ENCODE measurements around the gene MLLT6. TPM values are rescaled to one million over a fixed set of nuclear protein-coding genes. Genes with fewer than 3 reads are reported as not detected.

Gene MLLT6
- total RNA-seq, 1 experiment from 2014 or later: 35.5 TPM

- H3K4me3 ChIP-seq: no peak overlapping the region
- peaks cover 64% of the 10 kb centered on the region for H3K36me3 ChIP-seq
- peak; percentile 61 to 71 for DNase-seq
- H3K9me3 ChIP-seq (replicated peaks): no peaks in the 10 kb centered on the region
- peaks cover 13% of the 10 kb centered on the region for H3K4me1 ChIP-seq
- H3K27ac ChIP-seq: peak overlapping the region; percentile 54
- no peaks in the 10 kb centered on the region for H3K27me3 ChIP-seq
These were observed 56.5 kb downstream of the MLLT6 start for GRCh38 chr17:38761612-38762011.

DNA sequence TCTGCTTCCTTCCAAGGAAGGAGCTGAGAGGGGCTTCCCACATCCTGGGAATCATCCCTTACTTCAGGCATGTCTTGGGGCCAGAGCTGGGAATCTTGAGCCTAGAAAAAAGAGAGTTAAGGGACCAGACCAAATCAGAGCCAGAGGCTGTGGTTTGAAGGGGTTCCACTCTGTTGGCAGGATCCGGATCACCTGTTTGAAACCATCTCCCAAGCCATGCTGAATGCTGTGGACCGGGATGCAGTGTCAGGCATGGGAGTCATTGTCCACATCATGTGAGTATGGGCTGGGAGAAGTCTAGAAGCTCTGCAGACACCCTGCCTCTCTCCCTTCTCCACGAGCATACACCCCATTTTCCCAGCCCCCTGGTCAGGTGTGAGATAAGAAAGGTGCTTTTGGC, 57.2 kb downstream of the MLLT6 start:
- Histone ChIP-seq H3K27me3 (no peaks in the 10 kb centered on the region), H3K36me3 (peaks cover 63% of the 10 kb centered on the region), H3K4me1 (peaks cover 13% of the 10 kb centered on the region), H3K4me3 (no peak overlapping the region), H3K9me3 (replicated peaks) (no peaks in the 10 kb centered on the region), H3K27ac (peak overlapping the region; percentile 54)
- DNase-seq: peak; percentile 28 to 62

GRCh38 chr17:38766341-38766740, 61.3 kb downstream of the MLLT6 start:
- peaks cover 57% of the 10 kb centered on the region for H3K36me3 ChIP-seq
- H3K27ac ChIP-seq: no peak overlapping the region
- no peak overlapping the region for H3K4me3 ChIP-seq
- no peak for DNase-seq
- no peaks in the 10 kb centered on the region for H3K27me3 ChIP-seq
- no peaks in the 10 kb centered on the region for H3K9me3 ChIP-seq (replicated peaks)
- peaks cover 13% of the 10 kb centered on the region for H3K4me1 ChIP-seq

DNA sequence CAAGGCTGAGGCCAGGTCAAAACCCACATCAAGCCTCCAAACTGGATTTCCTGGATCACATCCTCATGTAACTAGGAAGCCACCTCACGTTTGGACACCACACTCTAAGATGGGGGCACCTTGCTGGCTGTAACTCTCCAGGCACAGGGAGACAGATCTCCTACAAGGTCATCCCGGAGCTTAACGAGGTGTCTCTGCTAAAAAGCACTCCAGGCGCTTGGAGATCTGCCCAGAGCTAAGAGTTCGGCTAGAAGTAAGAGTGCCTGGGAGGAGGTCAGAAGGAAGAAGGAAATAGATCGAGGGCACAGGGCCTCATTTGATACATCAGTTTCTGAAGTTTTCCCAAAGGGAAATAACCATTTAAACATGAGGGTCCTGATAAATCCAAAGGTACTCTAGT, 63.3 kb downstream of the MLLT6 start:
- Histone ChIP-seq H3K27ac (no peak overlapping the region), H3K36me3 (peaks cover 50% of the 10 kb centered on the region), H3K9me3 (replicated peaks) (no peaks in the 10 kb centered on the region), H3K27me3 (no peaks in the 10 kb centered on the region), H3K4me3 (no peak overlapping the region), H3K4me1 (no peaks in the 10 kb centered on the region)
- DNase-seq: no peak

DNA sequence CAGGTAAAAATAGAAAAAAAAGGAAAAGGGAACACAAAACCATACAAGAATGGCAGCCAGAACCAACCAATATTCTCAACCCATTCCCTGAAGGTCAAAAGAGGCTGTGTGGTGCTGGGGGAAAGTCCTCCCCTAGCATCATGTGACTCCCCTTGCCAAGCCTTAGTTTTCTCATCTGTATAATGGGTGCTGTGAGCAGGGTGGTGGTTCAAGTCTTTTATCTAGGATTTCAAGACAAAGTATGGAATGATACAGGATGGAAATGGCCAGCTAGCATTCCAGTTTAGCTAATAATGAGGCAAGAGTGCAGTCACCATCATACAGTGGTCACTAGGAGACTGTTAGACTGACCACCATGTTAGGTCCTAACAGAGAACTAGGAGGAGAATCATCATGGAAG, 68.2 kb downstream of the MLLT6 start:
- Histone ChIP-seq H3K27ac (no peak overlapping the region), H3K36me3 (peaks cover 66% of the 10 kb centered on the region)

GRCh38 chr17:38777641-38778250, 72.7 kb downstream of the MLLT6 start:
- no peak for DNase-seq
- Histone ChIP-seq H3K36me3 (peaks cover 69% of the 10 kb centered on the region), H3K27me3 (no peaks in the 10 kb centered on the region), H3K4me3 (no peak overlapping the region), H3K4me1 (no peaks in the 10 kb centered on the region), H3K27ac (no peak overlapping the region), H3K9me3 (replicated peaks) (no peaks in the 10 kb centered on the region)

More for the DNA sequence above, 68.2 kb downstream of the MLLT6 start:
- Histone ChIP-seq H3K4me3 (no peak overlapping the region), H3K4me1 (no peaks in the 10 kb centered on the region), H3K27me3 (no peaks in the 10 kb centered on the region), H3K9me3 (replicated peaks) (no peaks in the 10 kb centered on the region)
- no peak for DNase-seq

Other genes starting within 250 kb of the MLLT6 start
- gene SRCIN1, start 99.3 kb upstream of the MLLT6 start, total RNA-seq (2014; rRNA removed; shearing (Covaris generic)): 0.02 TPM in 1 of 2 replicates, not detected in the other
- gene EPOP, start 30.3 kb upstream of the MLLT6 start, total RNA-seq (2014; rRNA removed; shearing (Covaris generic)): 6.1 and 6.6 TPM in 2 replicates
- gene CISD3, start 25.1 kb downstream of the MLLT6 start, total RNA-seq (2014; rRNA removed; shearing (Covaris generic)): 11.6 and 14.5 TPM in 2 replicates
- gene PCGF2, start 43.1 kb downstream of the MLLT6 start, total RNA-seq (2014; rRNA removed; shearing (Covaris generic)): 10.7 and 13.8 TPM in 2 replicates
- gene PSMB3, start 47.5 kb downstream of the MLLT6 start, total RNA-seq (2014; rRNA removed; shearing (Covaris generic)): 239 and 280 TPM in 2 replicates
- 39.8 and 41.8 TPM in 2 replicates for gene PIP4K2B, start 94.3 kb downstream of the MLLT6 start, total RNA-seq (2014; rRNA removed; shearing (Covaris generic))
- 10.6 and 12.3 TPM in 2 replicates for gene CWC25, start 120.0 kb downstream of the MLLT6 start, total RNA-seq (2014; rRNA removed; shearing (Covaris generic))
- 2,556 and 2,769 TPM in 2 replicates for gene RPL23, start 148.4 kb downstream of the MLLT6 start, total RNA-seq (2014; rRNA removed; shearing (Covaris generic))
- gene LASP1, start 164.8 kb downstream of the MLLT6 start, total RNA-seq (2014; rRNA removed; shearing (Covaris generic)): 36.7 and 38.8 TPM in 2 replicates

All from SJCRH30 (cell line).